Thoracic aorta (tissue), 2 donors: ENCODE measurements around the gene MYO1F. TPM values are rescaled to one million over a fixed set of nuclear protein-coding genes. Genes with fewer than 3 reads are reported as not detected.
"Not testable (repeated sequence)": the region's sequence is repeated elsewhere in the genome, so short reads cannot be mapped to it uniquely, and the experiment has no call there.

Experiments used
- ATAC-seq: fragments of 150-250 bp; one replicate; pipeline ENCODE4 v1.8.0; 2017; ENCODE audit warnings: low read depth; ENCODE audit not compliant: insufficient number of reproducible peaks, low FRiP score
- DNase-seq: peaks from one replicate; pipeline ENCODE4 v3.0.0-alpha.2; 2020; ENCODE audit warnings: low spot score
- H3K27ac ChIP-seq, 2 donors: fragments of 200-600 bp; sonication (generic); 1 replicate in 1 of 2; 2 replicates in 1 of 2; pipeline ENCODE4 v1.5.1; 2016; ENCODE audit warnings: mild to moderate bottlenecking in 2 of 2, moderate library complexity in 2 of 2
- H3K27me3 ChIP-seq: fragments of 200-600 bp; sonication (generic); replicated peaks from 2 replicates; pipeline ENCODE4 v1.6.0; 2016; ENCODE audit warnings: mild to moderate bottlenecking; ENCODE audit not compliant: insufficient read depth
- H3K36me3 ChIP-seq: fragments of 200-600 bp; sonication (generic); one replicate; pipeline ENCODE4 v1.5.1; 2016
- H3K4me1 ChIP-seq, 2 donors: fragments of 200-600 bp; sonication (generic); 1 replicate in 1 of 2; 2 replicates in 1 of 2; pipeline versions ENCODE4 v1.5.1 to v1.6.0; 2016; ENCODE audit warnings: low read depth in 2 of 2, mild to moderate bottlenecking in 1 of 2; ENCODE audit not compliant: control insufficient read depth in 1 of 2
- H3K4me3 ChIP-seq: fragments of 200-600 bp; sonication (generic); 2 replicates; pipeline ENCODE4 v1.5.1; 2016; ENCODE audit warnings: mild to moderate bottlenecking
- H3K9me3 ChIP-seq: fragments of 200-600 bp; sonication (generic); 2 replicates; pipeline ENCODE4 v1.5.1; 2016
- total RNA-seq, 2 donors: library from RNA; depleted of rRNA; stranded (reverse); fragments of >200 nt; gene quantifications; one replicate each; pipeline versions ENCODE4 v1.1.0 to v1.2.3, GENCODE V29; 2016
- TF ChIP-seq, protein P1 (sequence below): fragments of 200-600 bp; sonication (generic); IDR thresholded peaks from one replicate; pipeline ENCODE4 v1.5.1; 2019; ENCODE audit warnings: antibody characterized with exemption

The MYO1F gene
- total RNA-seq = 10 to 100 TPM; 29.6 to 33.9 TPM

DNA sequence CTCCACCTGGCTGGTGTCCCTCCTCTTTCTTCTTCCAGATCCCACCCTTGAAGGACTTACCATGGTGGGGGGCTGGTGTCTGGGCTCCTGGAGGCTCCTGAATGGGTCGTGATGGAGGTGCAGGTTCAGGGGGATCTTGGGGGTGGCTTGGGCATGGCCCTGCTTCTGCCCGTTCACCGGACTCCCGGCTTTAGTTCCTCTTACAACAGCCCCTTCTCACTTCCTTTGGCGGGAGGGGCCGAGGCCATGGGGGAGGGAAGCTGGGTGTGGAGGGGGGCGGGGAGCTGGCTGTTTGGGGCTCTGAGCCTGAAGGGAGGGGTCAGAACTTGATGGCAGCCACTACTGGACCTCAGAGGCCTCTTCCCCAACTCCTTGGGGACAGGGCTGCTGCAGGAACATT is at the start of gene MYO1F:
TSS of gene MYO1F (minus strand) at position 196 of the 400 bp plus-strand sequence. CDS start at position 63, 133 bp downstream.
- TF ChIP-seq, protein P1, sequence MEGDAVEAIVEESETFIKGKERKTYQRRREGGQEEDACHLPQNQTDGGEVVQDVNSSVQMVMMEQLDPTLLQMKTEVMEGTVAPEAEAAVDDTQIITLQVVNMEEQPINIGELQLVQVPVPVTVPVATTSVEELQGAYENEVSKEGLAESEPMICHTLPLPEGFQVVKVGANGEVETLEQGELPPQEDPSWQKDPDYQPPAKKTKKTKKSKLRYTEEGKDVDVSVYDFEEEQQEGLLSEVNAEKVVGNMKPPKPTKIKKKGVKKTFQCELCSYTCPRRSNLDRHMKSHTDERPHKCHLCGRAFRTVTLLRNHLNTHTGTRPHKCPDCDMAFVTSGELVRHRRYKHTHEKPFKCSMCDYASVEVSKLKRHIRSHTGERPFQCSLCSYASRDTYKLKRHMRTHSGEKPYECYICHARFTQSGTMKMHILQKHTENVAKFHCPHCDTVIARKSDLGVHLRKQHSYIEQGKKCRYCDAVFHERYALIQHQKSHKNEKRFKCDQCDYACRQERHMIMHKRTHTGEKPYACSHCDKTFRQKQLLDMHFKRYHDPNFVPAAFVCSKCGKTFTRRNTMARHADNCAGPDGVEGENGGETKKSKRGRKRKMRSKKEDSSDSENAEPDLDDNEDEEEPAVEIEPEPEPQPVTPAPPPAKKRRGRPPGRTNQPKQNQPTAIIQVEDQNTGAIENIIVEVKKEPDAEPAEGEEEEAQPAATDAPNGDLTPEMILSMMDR = no peak
- no peaks in the 10 kb centered on the region for H3K4me1 ChIP-seq
- no peaks in the 10 kb centered on the region for H3K27me3 ChIP-seq
- ATAC-seq (no peak), DNase-seq (no peak)
- no peak within 1 kb of the TSS for H3K27ac ChIP-seq
- no peaks in the 10 kb centered on the region for H3K9me3 ChIP-seq
- H3K4me3 ChIP-seq = peak within 1 kb of the TSS; percentile 62
- H3K36me3 ChIP-seq = no peaks in the 10 kb centered on the region

DNA sequence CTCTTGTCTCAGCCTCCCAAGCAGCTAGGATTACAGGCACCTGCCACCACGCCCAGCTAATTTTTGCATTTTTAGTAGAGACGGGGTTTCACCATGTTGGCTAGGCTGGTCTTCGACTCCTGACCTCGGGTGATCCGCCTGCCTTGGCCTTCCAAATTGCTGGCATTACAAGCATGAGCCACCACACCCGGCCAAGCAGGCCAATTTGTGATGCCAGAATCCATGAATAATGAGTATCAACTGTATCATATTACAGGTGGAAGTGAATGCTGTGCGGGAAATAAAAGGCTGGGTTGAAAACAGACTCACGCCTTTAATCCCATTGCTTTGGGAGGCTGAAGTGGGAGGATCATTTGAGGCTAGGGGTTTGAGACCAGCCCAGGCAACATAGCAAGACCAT is 49.6 kb upstream of the MYO1F start:
- ATAC-seq (no peak), DNase-seq (no peak)
- Histone ChIP-seq H3K27me3 (no peaks in the 10 kb centered on the region), H3K36me3 (no peaks in the 10 kb centered on the region), H3K4me1 (peaks cover 7 to 11% of the 10 kb centered on the region in 2 donors), H3K4me3 (no peak overlapping the region), H3K27ac (no peak overlapping the region), H3K9me3 (peaks cover 4% of the 10 kb centered on the region)
- TF ChIP-seq, protein P1 = no peak

DNA sequence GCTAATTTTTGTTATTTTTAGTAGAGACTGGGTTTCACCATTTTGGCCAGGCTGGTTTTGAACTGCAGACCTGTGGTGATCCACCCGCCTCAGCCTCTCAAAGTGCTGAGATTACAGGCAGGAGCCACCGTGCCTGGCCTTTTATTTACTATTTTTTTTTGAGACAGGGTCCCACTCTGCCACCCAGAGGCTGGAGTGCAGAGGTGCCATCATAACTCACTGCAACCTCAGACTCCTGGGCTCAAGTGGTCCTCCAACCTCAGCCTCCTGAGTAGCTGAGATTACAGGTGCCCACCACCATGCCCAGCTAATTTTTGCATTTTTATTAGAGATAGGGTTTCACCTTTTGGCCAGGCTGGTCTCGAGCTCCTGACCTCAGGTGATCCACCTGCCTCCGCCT is 45.6 kb upstream of the MYO1F start:
- H3K27ac ChIP-seq, H3K27me3 ChIP-seq, ATAC-seq, H3K4me3 ChIP-seq, H3K36me3 ChIP-seq, H3K9me3 ChIP-seq, H3K4me1 ChIP-seq, DNase-seq: not testable (repeated sequence)

DNA sequence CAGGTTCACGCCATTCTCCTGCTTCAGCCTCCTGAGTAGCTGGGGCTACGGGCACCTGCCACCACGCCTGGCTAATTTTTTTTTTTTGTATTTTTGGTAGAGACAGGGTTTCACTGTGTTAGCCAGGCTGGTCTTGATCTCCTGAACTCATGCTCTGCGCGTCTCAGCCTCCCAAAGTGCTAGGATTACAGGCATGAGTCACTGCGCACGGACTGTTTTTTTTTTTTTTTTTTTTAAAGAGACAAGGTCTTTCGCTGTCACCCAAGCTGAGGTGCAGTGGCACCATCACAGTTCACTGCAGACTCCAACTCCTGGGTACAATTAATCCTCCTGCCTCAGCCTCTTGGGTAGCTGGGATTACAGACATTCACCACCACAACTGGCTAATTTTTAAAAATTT is 41.5 kb upstream of the MYO1F start:
- no peaks in the 10 kb centered on the region for H3K36me3 ChIP-seq
- H3K9me3 ChIP-seq = no peaks in the 10 kb centered on the region
- no peak overlapping the region for H3K4me3 ChIP-seq
- no peaks in the 10 kb centered on the region for H3K27me3 ChIP-seq
- TF ChIP-seq, protein P1 = no peak
- ATAC-seq (no peak), DNase-seq (no peak)
- no peak overlapping the region for H3K27ac ChIP-seq
- peaks cover 0 to 11% of the 10 kb centered on the region in 2 donors for H3K4me1 ChIP-seq

DNA sequence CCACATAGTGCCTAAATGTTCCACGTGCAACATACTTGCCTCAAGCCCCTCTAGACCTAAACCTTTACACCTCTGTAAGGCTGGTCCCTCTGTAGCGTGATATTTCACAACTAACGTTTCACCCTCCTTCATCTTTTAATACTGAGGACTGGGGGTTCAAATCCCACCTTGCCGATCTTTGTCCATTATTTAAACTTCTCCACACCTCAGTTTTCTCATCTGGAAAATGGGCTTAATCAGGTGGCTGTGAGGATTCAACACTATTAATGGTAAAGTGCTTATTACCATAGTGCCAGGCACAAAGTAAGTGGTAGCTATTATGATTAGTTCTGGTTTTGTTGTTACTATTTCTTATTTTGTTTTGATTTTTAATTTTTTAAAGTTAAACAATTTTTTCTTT is 40.7 kb upstream of the MYO1F start:
- TF ChIP-seq, protein P1 = no peak
- Histone ChIP-seq H3K4me3 (no peak overlapping the region), H3K36me3 (no peaks in the 10 kb centered on the region), H3K27me3 (no peaks in the 10 kb centered on the region), H3K9me3 (no peaks in the 10 kb centered on the region), H3K27ac (no peak overlapping the region), H3K4me1 (peaks cover 0 to 11% of the 10 kb centered on the region in 2 donors)
- DNase-seq (no peak), ATAC-seq (no peak)

DNA sequence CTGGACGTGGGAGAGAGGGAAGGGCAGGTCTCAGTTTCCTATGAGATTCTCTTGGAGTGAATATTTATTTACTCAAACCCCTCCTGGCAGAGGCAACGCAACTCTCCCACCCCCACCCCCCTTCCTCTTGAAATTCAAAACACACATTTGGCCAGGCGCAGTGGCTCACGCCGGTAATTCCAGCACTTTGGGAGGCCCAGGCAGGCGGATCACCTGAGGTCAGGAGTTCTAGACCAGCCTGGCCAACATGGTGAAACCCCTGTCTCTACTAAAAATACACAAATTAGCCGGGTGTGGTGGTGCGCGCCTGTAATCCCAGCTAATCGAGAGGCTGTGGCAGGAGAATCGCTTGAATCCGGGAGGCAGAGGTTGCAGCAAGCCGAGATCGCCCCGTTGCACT is 40.1 kb upstream of the MYO1F start:
- not testable (repeated sequence) for H3K4me3 ChIP-seq, H3K36me3 ChIP-seq, H3K27ac ChIP-seq, H3K9me3 ChIP-seq, H3K27me3 ChIP-seq, ATAC-seq, DNase-seq
- H3K4me1 ChIP-seq = peaks cover 0 to 11% of the 10 kb centered on the region in 2 donors
